ENCODE results near the gene CDC14A.

The CDC14A gene

DNA sequence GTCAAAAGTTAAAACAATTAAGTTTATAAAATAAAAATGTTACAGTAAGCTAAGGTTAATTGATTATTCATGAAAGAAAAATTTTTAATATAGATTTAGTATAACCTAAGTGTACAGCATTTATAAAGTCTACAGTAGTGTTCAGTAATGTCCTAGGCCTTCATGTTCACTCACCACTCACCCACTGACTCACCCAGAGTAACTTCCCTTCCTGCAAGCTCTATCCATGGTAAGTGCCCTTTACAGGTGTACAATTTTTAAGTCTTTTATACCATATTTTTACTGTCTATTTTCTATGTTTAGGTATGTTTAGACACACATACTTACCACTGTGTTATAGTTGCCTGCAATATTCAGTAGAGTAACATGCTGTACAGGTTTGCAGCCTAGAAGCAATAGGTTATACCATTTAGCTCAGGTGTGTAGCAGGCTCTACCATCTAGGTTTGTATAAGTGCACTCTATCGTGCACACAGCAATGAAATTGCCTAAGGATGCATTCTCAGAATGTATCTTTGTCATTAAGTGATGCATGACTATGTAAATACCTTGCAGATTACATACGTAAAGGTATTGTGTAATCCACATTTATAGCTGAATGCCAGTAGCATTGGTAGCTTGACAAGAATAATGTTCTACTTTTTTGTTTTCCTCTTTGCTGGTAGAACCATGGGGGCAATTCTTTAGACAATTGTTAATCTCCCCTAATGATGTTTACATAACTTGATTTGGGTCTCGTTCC, 149.9 kb downstream of the CDC14A start:
- DNase-seq (ENCODE audit: low read depth): peak; percentile 33
- no peak for TF ChIP-seq CTCF (conservative IDR thresholded peaks at IDR 0.05; ENCODE audit: low read depth, low read length)
- H3K4me3 ChIP-seq (ENCODE audit: low read depth, low read length): no peak overlapping the region

DNA sequence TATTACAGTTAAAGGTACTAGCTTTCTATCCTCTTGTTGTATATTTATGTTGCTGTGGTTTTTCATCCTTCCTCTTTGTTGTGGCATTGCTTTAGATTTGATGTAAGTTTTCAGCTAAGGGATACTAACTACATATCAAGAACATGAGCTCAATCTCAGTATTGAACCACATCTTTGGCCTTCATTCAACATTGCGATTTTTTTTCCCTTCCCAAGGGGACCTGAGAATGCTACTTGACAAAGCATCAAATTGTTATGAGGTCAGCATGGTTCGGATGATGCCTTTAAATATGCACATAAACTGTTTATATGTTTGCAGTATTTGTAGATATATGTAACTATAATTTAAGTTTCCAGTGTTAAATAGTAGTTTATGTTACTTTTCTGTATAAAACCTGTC, 153.9 kb downstream of the CDC14A start:
- TF ChIP-seq CTCF (conservative IDR thresholded peaks at IDR 0.05; ENCODE audit: low read depth, low read length): no peak
- DNase-seq (ENCODE audit: low read depth): peak; percentile 63

DNA sequence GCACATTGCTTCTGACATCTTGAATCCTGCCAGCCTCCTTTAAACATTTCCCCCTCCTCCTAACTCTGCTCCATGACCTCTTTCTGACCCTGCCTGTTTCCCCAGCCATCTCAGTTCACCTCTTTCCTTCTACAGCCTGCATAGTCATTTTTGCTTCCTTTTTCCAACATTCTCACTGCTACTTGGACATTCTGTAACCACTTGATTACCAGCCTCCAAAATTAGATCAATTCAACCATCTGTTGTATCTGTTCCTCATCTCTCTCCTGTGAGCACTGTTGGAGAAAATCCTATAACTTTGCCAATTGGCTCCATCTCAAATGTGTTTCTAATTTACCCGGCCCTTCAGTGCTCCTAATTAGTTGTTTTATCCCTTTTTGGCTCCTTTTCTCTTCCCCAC, 158.1 kb downstream of the CDC14A start:
- H3K4me3 ChIP-seq (ENCODE audit: low read depth, low read length): no peak overlapping the region
- no peak for TF ChIP-seq CTCF (conservative IDR thresholded peaks at IDR 0.05; ENCODE audit: low read depth, low read length)
- DNase-seq (ENCODE audit: low read depth): no peak

More for the DNA sequence above, 153.9 kb downstream of the CDC14A start:
- no peak overlapping the region for H3K4me3 ChIP-seq (ENCODE audit: low read depth, low read length)

DNA sequence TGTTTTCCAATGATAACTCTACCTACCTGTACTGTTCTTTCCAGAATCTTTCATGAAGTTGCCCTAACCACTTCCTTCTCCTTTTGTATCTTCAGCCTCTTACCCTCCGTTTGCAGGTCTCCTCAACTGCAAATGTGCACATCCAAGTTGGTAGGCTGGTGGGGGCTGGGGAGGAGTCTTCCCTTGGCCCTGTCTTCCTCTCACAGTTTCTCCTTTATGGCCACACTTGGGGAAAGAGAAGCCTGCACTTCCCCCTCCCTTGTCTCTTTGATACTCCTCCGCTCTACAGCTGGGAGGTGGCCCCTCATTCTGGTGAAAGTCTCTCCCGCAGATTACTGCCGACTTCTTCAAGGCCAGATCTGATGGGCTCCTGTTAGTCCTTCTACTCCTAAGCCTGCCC, 158.8 kb downstream of the CDC14A start:
- TF ChIP-seq CTCF (conservative IDR thresholded peaks at IDR 0.05; ENCODE audit: low read depth, low read length): no peak
- no peak for DNase-seq (ENCODE audit: low read depth)
- no peak overlapping the region for H3K4me3 ChIP-seq (ENCODE audit: low read depth, low read length)

DNA sequence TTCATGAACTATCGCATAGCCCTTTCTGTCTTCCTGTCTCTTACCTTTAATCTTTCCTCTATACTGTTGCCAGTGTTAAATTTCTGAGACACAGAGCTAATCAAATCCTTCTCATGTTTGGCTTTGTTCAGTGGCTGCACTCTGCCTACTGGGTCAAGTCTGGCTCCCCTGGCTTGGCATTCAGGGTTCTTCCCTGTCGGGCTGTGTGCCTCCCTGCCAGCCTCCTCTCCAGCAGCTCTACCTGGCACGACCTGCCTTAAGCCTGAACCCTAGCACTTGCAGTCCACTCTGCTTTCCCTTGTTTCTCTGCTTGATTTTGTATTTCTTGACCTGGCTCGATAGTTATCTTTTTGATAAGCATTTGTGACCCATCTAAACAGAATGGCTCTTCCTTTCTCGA, 159.5 kb downstream of the CDC14A start:
- DNase-seq (ENCODE audit: low read depth): no peak
- no peak overlapping the region for H3K4me3 ChIP-seq (ENCODE audit: low read depth, low read length)
- TF ChIP-seq CTCF (conservative IDR thresholded peaks at IDR 0.05; ENCODE audit: low read depth, low read length): no peak

DNA sequence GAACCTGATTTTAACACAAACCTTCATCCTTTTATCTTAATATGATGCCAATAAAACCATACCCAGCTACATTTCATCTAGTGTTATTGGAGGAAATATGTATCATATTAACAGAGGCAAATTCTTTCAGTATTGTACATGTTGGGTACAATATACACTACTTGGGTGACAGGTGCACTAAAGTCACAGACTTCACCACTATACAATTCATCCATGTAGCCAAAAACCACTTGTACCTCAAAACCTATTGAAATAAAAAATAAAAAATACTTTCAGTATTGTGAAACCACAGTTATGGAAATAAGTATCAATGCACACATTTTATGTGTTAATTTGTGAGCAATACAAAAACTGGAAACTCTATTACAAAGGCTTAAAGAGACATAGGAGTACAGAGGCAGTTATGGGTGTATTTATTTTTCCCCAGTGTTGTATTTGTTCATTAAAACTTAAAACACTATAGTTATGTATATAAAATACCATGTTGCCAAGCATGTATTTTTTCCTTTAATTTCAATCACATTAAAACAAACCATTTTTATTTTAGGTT, 160.6 kb downstream of the CDC14A start:
- no peak for TF ChIP-seq CTCF (conservative IDR thresholded peaks at IDR 0.05; ENCODE audit: low read depth, low read length)
- DNase-seq (ENCODE audit: low read depth): no peak
- H3K4me3 ChIP-seq (ENCODE audit: low read depth, low read length): no peak overlapping the region

- no peak for DNase-seq (ENCODE audit: low read depth)
- H3K4me3 ChIP-seq (ENCODE audit: low read depth, low read length): no peak overlapping the region
- no peak for TF ChIP-seq CTCF (conservative IDR thresholded peaks at IDR 0.05; ENCODE audit: low read depth, low read length)
These were observed 164.6 kb downstream of the CDC14A start for GRCh38 chr1:100516857-100517256.
